RKO (cell line): ENCODE data around the gene RFC5.
"Not testable (repeated sequence)": the region's sequence is repeated elsewhere in the genome, so short reads cannot be mapped to it uniquely, and the experiment has no call there.

Experiments
- DNase-seq: peaks from one replicate; pipeline ENCODE4 v3.0.0-alpha.2; 2016; ENCODE audit warnings: low spot score

Gene RFC5

GRCh38 chr12:118015944-118016343 lies 559 bp upstream of the RFC5 start:
- no peak for DNase-seq

DNA sequence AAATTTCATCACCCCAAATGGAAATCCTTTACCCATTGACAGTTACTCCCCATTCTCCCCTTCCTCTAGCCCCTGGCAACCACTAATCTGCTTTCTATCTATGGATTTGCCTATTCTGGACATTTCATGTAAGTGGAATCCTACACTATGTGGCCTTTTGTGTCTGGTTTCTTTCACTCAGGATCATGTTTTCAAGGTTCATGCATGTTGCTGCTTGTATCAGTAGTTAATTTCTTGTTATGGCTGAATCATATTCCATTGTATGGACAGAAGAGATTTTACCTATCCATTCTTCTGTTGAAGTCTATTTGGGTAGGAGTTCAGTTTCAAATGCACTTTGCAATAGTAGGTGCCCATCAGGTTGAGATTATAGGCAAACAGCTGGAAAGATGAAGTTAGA lies 1.4 kb downstream of the RFC5 start:
- DNase-seq = no peak

GRCh38 chr12:118020036-118020435 lies 3.5 kb downstream of the RFC5 start:
- no peak for DNase-seq

DNA sequence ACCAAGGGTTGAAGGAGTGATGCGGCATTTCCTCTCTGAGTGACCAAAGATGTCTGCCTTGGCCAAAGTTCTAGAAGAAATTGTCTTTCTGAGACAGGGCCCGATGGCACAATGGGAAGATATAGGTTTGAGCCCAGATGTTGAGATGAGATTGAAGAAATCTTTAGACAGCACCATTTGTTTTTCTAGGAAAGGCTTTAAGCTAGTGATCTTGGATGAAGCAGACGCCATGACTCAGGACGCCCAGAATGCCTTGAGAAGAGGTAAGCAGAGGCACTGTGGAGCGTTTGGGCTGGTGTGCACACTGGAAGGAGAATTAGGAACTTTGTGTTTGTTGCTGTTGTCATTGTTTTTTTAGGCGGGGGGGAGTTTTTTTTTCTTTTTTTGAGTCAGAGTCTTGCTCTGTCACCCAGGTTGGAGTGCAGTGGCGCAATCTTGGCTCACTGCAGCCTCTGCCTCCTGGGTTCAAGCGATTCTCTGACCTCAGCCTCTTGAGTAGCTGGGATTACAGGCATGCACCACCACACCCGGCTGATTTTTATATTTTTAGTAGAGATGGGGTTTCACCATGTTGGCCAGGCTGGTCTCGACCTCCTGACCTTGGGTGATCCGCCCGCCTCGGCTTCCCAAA lies 5.7 kb downstream of the RFC5 start:
- DNase-seq = not testable (repeated sequence)

- no peak for DNase-seq
Observed at GRCh38 chr12:118022728-118023109, 6.2 kb downstream of the RFC5 start.

- DNase-seq = no peak
Observed at GRCh38 chr12:118023301-118023860, 6.9 kb downstream of the RFC5 start.

DNA sequence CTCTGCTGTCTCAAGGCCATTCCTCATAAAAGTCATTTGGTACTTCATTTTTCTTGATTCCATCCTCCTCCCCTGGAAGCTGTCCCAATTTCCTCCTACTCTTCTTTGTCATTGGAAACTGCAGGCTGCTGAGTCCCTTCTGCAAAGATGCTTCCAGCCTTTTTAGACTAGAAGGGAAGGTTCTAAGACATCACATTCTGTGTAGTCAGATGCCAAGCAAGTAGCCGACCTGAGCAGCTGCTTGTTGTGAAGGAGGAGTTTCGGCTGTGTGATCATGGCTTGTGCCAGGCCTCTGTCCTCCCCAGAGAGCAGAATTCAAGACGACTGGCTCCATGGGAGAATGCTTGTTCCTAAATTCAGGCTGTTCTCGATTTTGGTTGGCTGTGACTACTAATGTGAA lies 8.7 kb downstream of the RFC5 start:
- DNase-seq = no peak

GRCh38 chr12:118029166-118029565 lies 12.7 kb downstream of the RFC5 start:
- DNase-seq = no peak

GRCh38 chr12:118032188-118032587 lies 15.7 kb downstream of the RFC5 start:
- no peak for DNase-seq

- DNase-seq = no peak
Observed at GRCh38 chr12:118033323-118033722, 16.8 kb downstream of the RFC5 start.

DNA sequence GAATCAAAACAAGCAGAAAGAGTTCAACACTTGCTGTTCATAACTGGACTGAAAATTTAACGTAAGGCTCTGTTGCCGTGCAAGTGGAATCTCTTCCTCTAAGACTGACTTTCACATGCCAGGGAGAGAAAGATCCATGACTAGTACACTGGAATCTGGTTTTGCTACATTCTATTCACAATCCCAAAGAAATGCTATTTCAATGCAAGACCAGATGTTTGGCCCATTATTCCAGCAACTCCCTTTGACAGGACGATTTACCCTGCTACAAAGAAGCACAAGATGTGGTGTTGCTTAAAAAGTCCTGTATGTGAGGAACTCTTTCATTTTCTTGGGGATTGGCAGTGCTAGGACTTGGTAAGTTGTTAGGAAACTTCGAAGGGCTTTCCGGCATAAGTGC lies 17.4 kb downstream of the RFC5 start:
- no peak for DNase-seq

GRCh38 chr12:118034429-118035189 lies 18.1 kb downstream of the RFC5 start:
- peak; percentile 66 for DNase-seq

DNA sequence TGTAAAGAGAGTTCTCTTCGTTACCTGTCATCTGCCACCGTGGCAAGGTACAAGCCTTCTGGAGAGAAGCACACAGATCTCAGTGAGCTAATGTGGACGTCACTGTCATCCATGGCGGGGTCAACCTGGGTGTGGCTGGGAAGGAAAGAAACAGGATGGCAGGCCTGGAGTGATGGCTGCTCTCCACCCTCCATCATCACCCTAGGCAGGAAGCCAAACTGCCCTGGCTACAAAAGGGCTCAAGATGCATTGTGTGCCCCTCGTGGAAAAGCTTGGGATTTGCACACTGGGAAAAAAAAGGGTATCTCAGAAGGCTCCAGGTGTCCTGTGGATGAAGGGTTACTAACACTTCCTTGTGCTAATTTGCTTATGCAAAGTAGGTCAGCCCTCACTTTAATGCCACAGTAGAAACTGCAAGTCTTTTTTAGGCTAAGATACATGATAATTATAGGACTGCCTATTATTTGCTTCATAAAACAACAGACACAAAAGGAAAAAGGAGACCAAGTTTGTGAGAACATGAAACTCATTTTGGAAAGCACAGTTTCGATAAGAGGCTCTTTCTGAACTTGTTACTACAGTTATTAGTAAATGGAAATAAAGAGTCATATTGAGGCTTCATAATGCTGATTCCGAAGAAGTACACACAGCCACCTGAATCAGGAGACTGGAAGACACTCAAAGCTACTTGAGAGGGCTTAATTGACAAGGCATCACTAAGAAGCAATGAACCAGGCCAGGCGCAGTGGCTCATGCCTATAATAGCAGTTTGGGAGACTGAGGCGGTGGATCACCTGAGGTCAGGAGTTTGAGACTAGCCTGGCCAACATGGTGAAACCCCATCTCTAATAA lies 18.9 kb downstream of the RFC5 start:
- DNase-seq = peak; percentile 48

- DNase-seq = no peak
Observed at GRCh38 chr12:118036672-118037411, 20.3 kb downstream of the RFC5 start.

DNA sequence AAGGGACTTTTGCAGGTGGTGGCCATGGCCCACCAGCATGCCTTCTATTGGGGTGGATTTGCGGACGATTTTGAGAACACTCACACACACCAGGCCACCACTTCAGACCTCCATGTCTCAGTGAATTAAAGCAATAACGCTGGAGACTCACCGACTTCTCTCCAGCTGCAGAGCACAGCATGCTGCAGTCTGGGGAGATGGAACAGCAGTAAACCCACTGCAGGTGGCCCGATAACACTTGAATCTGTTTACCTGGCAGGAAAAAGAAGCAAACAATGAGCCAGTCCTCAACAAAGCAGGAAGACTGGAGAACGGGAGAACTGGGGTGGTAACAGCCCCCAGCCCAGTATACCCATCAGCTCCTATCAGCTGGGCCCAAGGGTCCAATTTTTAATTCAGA lies 21.6 kb downstream of the RFC5 start:
- DNase-seq = no peak

DNA sequence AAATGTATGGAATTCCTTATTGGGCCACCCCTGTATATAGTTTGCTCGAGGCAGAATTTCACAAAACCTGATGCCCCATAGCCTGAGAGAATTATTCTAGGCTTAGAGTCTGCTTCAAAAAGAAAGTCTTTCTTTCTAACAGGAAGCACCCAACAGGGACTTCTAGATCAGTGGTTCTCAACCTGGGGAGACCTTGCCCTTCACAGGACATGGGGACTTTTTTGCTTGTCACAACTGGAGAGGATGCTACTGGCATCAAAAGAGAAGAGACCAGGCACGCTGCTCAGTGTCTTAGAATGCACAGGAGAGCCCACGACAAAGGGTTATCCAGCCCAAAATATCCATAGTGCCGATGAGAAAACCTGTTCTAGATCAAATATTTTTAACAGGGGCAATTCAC lies 25.6 kb downstream of the RFC5 start:
- DNase-seq = no peak

GRCh38 chr12:118044075-118044474 lies 27.6 kb downstream of the RFC5 start:
- DNase-seq = no peak

DNA sequence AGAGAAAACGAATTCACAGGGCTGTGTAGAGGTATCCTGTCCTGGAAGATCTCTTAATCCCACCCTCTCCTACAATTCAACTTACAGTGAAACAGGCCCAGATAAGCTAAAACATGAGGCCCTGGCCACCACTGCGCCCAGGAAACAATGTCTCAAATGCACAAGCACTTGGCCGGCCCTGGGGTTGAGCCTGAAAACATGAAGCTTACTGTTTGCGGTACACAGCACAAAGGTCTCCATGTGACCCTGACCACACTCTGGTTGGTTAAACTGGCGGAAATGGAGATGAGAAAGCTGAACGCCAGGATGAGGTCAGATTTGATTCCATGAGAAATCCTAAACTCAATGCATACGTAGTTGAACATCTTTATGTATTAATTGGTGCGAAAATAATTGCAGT lies 28.1 kb downstream of the RFC5 start:
- DNase-seq = no peak

GRCh38 chr12:118046430-118046829 lies 29.9 kb downstream of the RFC5 start:
- DNase-seq = no peak

GRCh38 chr12:118050972-118051910 lies 34.7 kb downstream of the RFC5 start:
- no peak for DNase-seq
